GM12892 (cell line): ENCODE measurements around the gene AADAC.

ENCODE experiments used
- POLR2A ChIP-seq: IDR thresholded peaks from 2 replicates; pipeline ENCODE4 v1.6.1; 2011; ENCODE audit warnings: low read depth, low read length, control low read depth
- POLR2AphosphoS5 ChIP-seq: IDR thresholded peaks from 2 replicates; pipeline ENCODE4 v1.6.1; 2011; ENCODE audit warnings: low read depth, low read length, control low read depth
- TAF1 ChIP-seq: IDR thresholded peaks from 2 replicates; pipeline ENCODE4 v1.6.1; 2011; ENCODE audit warnings: low read depth, mild to moderate bottlenecking, control low read depth, low read length, borderline replicate concordance

- no peak for TF ChIP-seq POLR2A
- TF ChIP-seq POLR2AphosphoS5 = no peak
- no peak for TF ChIP-seq TAF1
Observed at GRCh38 chr3:151859905-151860304, 46.0 kb downstream of the AADAC start.
